ENCODE data around the gene METTL21C.
A peak's percentile ranks its signal among the peaks of the same experiment; 100 is the strongest.

Gene METTL21C

GRCh38 chr13:102724923-102725322 is 30.1 kb upstream of the METTL21C start:
- TF ChIP-seq CEBPB (IDR thresholded peaks at IDR 0.05) (0 out of 2 replicates have a peak, but pooled peaks have one; percentile 25), RAD21 (IDR thresholded peaks at IDR 0.05; ENCODE audit: low read depth) (peak; percentile 69), TAF1 (IDR thresholded peaks at IDR 0.05; ENCODE audit: low read depth) (no peak)

DNA sequence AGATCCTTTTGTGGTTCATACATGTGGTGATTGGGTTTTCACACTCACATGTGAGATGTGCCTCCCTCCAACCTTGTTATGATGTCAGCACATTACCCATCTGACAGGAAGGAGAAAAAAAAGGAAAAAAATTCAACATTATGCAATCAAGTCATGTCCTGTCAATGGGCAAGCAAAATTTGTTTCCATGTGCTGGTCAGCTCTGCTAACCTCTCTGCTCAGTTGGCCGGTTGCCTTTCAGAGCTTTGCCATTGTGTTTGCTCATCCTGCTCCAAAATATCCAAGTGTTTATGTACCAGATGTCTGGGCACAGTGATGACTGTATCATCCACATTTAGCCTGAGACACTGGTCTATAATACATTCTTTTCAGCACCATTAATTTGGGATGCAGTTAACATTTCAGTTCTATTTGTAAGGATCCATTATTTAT is 27.0 kb upstream of the METTL21C start:
- TF ChIP-seq FOXM1 (IDR thresholded peaks at IDR 0.05; ENCODE audit: borderline replicate concordance, low read depth) (no peak), RAD21 (IDR thresholded peaks at IDR 0.05; ENCODE audit: low read depth) (no peak), REST (IDR thresholded peaks at IDR 0.05; ENCODE audit: low read depth) (no peak), TEAD4 (IDR thresholded peaks at IDR 0.05) (no peak), EP300 (IDR thresholded peaks at IDR 0.05; ENCODE audit: borderline replicate concordance) (no peak), EGR1 (IDR thresholded peaks at IDR 0.05) (no peak), TAF1 (IDR thresholded peaks at IDR 0.05; ENCODE audit: low read depth) (no peak), USF1 (IDR thresholded peaks at IDR 0.05) (no peak), YY1 (IDR thresholded peaks at IDR 0.05; ENCODE audit: low read depth) (no peak), CEBPB (IDR thresholded peaks at IDR 0.05) (no peak), NFIC (IDR thresholded peaks at IDR 0.05) (no peak), ZBTB7A (IDR thresholded peaks at IDR 0.05; ENCODE audit: low read depth) (no peak), CREB1 (IDR thresholded peaks at IDR 0.05; ENCODE audit: low read depth) (no peak), MAX (IDR thresholded peaks at IDR 0.05) (no peak)

DNA sequence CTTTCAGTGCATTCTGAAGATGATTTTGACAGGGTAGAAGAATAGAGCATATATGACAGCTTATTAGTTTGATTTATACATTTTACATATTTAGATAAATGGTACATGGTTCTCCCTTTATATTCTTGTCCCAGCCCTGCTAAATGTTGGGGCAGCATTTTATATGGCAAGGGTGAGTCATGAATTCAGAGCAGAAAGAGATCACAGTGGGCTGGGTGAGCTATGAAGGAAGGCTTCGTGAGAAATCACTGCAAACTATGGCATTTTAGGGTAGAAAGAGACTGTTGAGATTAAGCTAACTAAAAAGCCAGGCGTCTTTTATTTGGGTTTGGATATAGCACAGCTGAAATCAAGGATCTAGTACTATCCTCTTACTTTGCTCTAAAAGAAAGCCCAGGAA is 23.9 kb upstream of the METTL21C start:
- no peak for TF ChIP-seq EP300 (IDR thresholded peaks at IDR 0.05; ENCODE audit: borderline replicate concordance)
- TF ChIP-seq RAD21 (IDR thresholded peaks at IDR 0.05; ENCODE audit: low read depth): no peak
- TF ChIP-seq YY1 (IDR thresholded peaks at IDR 0.05; ENCODE audit: low read depth): no peak
- no peak for TF ChIP-seq EGR1 (IDR thresholded peaks at IDR 0.05)
- no peak for TF ChIP-seq NFIC (IDR thresholded peaks at IDR 0.05)
- TF ChIP-seq FOXM1 (IDR thresholded peaks at IDR 0.05; ENCODE audit: borderline replicate concordance, low read depth): no peak
- no peak for TF ChIP-seq USF1 (IDR thresholded peaks at IDR 0.05)
- no peak for TF ChIP-seq MAX (IDR thresholded peaks at IDR 0.05)
- no peak for TF ChIP-seq TEAD4 (IDR thresholded peaks at IDR 0.05)
- TF ChIP-seq ZBTB7A (IDR thresholded peaks at IDR 0.05; ENCODE audit: low read depth): no peak
- no peak for TF ChIP-seq CEBPB (IDR thresholded peaks at IDR 0.05)
- no peak for TF ChIP-seq TAF1 (IDR thresholded peaks at IDR 0.05; ENCODE audit: low read depth)

DNA sequence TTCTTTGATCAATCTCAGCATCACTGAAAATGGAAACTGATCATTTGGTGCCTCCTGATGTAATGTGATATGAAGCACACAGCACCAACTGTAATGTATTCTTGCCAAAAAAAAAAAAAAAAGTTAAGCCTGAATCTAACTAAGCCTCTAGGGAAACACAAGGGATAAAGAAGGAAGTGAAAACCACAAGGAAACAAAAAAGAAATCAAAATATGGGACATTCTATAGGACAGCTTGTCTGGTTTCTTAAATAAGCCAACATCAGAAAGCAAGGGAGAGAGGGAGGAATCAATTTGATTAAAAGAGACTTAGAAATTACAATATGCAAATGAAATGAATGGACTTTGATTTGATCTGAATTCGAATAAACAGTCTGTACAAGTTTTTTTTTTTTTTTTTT is 20.6 kb upstream of the METTL21C start:
- TF ChIP-seq EGR1 (IDR thresholded peaks at IDR 0.05): no peak
- no peak for TF ChIP-seq CREB1 (IDR thresholded peaks at IDR 0.05; ENCODE audit: low read depth)

DNA sequence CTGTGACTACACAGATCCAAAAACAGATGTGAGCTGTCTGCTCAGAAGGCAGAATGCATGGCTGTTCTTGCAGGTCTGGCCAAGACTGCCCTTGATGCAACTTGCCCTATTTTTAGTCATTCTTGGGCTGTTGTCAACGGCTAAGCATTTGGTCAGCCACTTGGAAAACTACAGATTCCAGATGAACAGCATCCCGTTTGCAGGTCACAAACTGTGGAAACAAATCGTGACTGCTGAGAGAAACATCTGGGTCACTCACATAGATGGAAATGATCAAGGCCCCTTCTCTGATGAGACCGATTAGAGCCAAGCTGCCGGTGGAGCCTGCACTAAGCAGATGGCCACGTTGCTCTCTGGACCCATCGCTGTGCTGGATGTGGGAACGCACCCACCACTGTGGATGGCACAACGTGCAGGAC is 15.4 kb upstream of the METTL21C start:
- TF ChIP-seq TCF12 (IDR thresholded peaks at IDR 0.05; ENCODE audit: low read depth) (no peak), RAD21 (IDR thresholded peaks at IDR 0.05; ENCODE audit: low read depth) (no peak), REST (IDR thresholded peaks at IDR 0.05; ENCODE audit: low read depth) (no peak), FOXM1 (IDR thresholded peaks at IDR 0.05; ENCODE audit: borderline replicate concordance, low read depth) (no peak), MAX (IDR thresholded peaks at IDR 0.05) (no peak), NFIC (IDR thresholded peaks at IDR 0.05) (no peak)

DNA sequence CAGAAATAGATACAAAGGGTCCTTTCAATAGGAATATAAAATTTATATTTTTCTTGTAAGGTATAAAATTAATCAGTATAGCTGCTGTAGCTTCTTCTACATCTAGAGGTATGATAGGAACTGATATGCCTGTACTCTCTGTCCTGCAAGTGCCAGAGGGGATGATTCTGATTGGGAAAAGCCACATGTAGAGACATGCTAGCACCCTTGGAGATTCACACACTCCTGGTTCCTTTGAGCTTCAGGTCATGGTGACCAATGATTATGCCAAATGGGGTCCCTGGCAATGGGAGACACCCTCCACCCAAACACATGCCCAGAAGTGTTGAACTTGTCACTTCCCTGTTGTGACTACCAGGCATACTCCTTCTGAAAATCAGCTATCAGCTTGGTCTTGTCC is 14.7 kb upstream of the METTL21C start:
- TF ChIP-seq MAX (IDR thresholded peaks at IDR 0.05) (no peak), REST (IDR thresholded peaks at IDR 0.05; ENCODE audit: low read depth) (no peak), TAF1 (IDR thresholded peaks at IDR 0.05; ENCODE audit: low read depth) (no peak), CEBPB (IDR thresholded peaks at IDR 0.05) (no peak), NFIC (IDR thresholded peaks at IDR 0.05) (no peak), ZBTB7A (IDR thresholded peaks at IDR 0.05; ENCODE audit: low read depth) (no peak), TEAD4 (IDR thresholded peaks at IDR 0.05) (no peak), CREB1 (IDR thresholded peaks at IDR 0.05; ENCODE audit: low read depth) (no peak), YY1 (IDR thresholded peaks at IDR 0.05; ENCODE audit: low read depth) (no peak)
